K562 (cell line): ENCODE data around the gene UCHL5. TPM values are rescaled to one million over a fixed set of nuclear protein-coding genes. Genes with fewer than 3 reads are reported as not detected.

Experiments
- AFF1 ChIP-seq, 2 experiments: fragments of 450-650 bp; IDR thresholded peaks; 2 replicates each; pipeline ENCODE4 v1.6.1; 2018; ENCODE audit warnings: mild to moderate bottlenecking in 2 of 2, low read depth in 1 of 2; ENCODE audit not compliant: partially characterized antibody in 2 of 2
- BCLAF1 ChIP-seq, 2 experiments: fragments of 450-650 bp in 1 of 2; IDR thresholded peaks; 2 replicates each; pipeline ENCODE4 v1.6.1; 2011 to 2017; ENCODE audit warnings: low read depth in 2 of 2, antibody characterized with exemption in 1 of 2, borderline replicate concordance in 1 of 2, low read length in 1 of 2, mild to moderate bottlenecking in 1 of 2, mixed read lengths in 1 of 2; ENCODE audit not compliant: control insufficient read depth in 1 of 2
- FOS ChIP-seq: IDR thresholded peaks from 3 replicates; pipeline ENCODE4 v1.6.1; 2011; ENCODE audit not compliant: insufficient read length; ENCODE audit errors: extremely low read depth
- FOXP1 ChIP-seq: sonication (generic); formaldehyde crosslinking; IDR thresholded peaks from 2 replicates; pipeline ENCODE4 v1.8.0; 2022; ENCODE audit warnings: mild to moderate bottlenecking, missing genetic modification reagents
- GTF2F1 ChIP-seq: IDR thresholded peaks from 2 replicates; pipeline ENCODE4 v1.6.1; 2011; ENCODE audit warnings: low read depth, low read length, improper control_type of control experiment
- MAFG ChIP-seq: fragments of 450-650 bp; conservative IDR thresholded peaks from 2 replicates; pipeline ENCODE4 v1.6.1; 2016; ENCODE audit warnings: missing genetic modification characterization, missing compliant biosample characterization
- MCM2 ChIP-seq: fragments of 450-650 bp; IDR thresholded peaks from 2 replicates; pipeline ENCODE4 v1.6.1; 2017; ENCODE audit warnings: low read depth, mild to moderate bottlenecking
- SETDB1 ChIP-seq: IDR thresholded peaks from one replicate; pipeline ENCODE4 v1.6.1; 2012; ENCODE audit warnings: low read length, control low read depth, inconsistent platforms
- SUPT5H ChIP-seq: fragments of 450-650 bp; IDR thresholded peaks from 2 replicates; pipeline ENCODE4 v1.6.1; 2016
- XRCC3 ChIP-seq: fragments of 450-650 bp; IDR thresholded peaks from 2 replicates; pipeline ENCODE4 v1.6.1; 2017; ENCODE audit warnings: mild to moderate bottlenecking, moderate library complexity
- ZBTB34 ChIP-seq: fragments of 250-450 bp; sonication (Bioruptor Pico); IDR thresholded peaks from 2 replicates; pipeline ENCODE4 v1.8.0; 2021; ENCODE audit warnings: mild to moderate bottlenecking, moderate library complexity
- ZBTB43 ChIP-seq: sonication (generic); formaldehyde crosslinking; IDR thresholded peaks from 2 replicates; pipeline ENCODE4 v1.8.0; 2023; ENCODE audit warnings: mild to moderate bottlenecking, missing genetic modification reagents
- ZNF12 ChIP-seq: sonication (generic); formaldehyde crosslinking; IDR thresholded peaks from 2 replicates; pipeline ENCODE4 v1.4.0; 2020; ENCODE audit warnings: mild to moderate bottlenecking, missing genetic modification reagents
- ZNF23 ChIP-seq: fragments of 250-450 bp; sonication (Bioruptor Pico); IDR thresholded peaks from 2 replicates; pipeline ENCODE4 v1.4.0; 2020; ENCODE audit warnings: mild to moderate bottlenecking
- ZNF644 ChIP-seq: fragments of 200-800 bp; sonication (Bioruptor generic); IDR thresholded peaks from 2 replicates; pipeline ENCODE4 v1.6.1; 2016; ENCODE audit warnings: low read depth, missing genetic modification characterization, missing compliant biosample characterization
- polyA plus RNA-seq, 8 experiments: library from polyadenylated mRNA; depleted of rRNA in 4 of 8; stranded (reverse) in 5 of 8; unstranded in 3 of 8; fragments of >200 nt; fragmentation: Nextera tagmentation in 2 of 8; fragmentation: Illumina TruSeq in 1 of 8; extraction: Ambion mirVana in 2 of 8; extraction: Trizol in 1 of 8; gene quantifications; 2 replicates each; pipeline versions ENCODE4 v1.2.1 to v1.2.3, GENCODE V29; 2011 to 2014; ENCODE audit warnings: inconsistent platforms in 1 of 8, missing spikeins in 1 of 8
- total RNA-seq, 7 experiments: library from RNA; depleted of rRNA in 6 of 7; stranded (reverse); fragments of >200 nt in 6 of 7; fragmentation: Illumina TruSeq in 2 of 7; extraction: Trizol in 2 of 7; gene quantifications; 2 replicates each; pipeline versions ENCODE4 v1.2.1 to v1.2.3, GENCODE V29; 2011 to 2021; ENCODE audit warnings: low replicate concordance in 1 of 7

Gene UCHL5
- total and polyA plus RNA-seq, 9 of the 15 experiments (the other 6 are each of a cell fraction or from before 2014, with no cell fraction given) = 61.0 to 206 (median 122) TPM

GRCh38 chr1:193068013-193068412 lies 8.9 kb upstream of the UCHL5 start (continued):
- TF ChIP-seq AFF1 (IDR thresholded peaks at IDR 0.05; ENCODE audit: low read depth in 1 of 2, partially characterized antibody in 2 of 2) (no peak), ZBTB34 (CRISPR knock-in tag) (no peak), FOS (no peak), ZNF23 (no peak), MCM2 (no peak), SETDB1 (no peak), ZNF644 (tag) (0 out of 2 replicates have a peak, but pooled peaks have one; percentile 11), BCLAF1 (IDR thresholded peaks at IDR 0.05; ENCODE audit: borderline replicate concordance in 1 of 2, control insufficient read depth in 1 of 2, low read depth in 2 of 2, low read length in 1 of 2) (no peak), ZBTB43 (no peak), MAFG (no peak), FOXP1 (CRISPR knock-in tag) (no peak), GTF2F1 (no peak), XRCC3 (no peak), SUPT5H (no peak), ZNF12 (no peak)
